ENCODE data around the gene CALD1. TPM values are rescaled to one million over a fixed set of nuclear protein-coding genes. Genes with fewer than 3 reads are reported as not detected.
A peak's percentile ranks its signal among the peaks of the same experiment; 100 is the strongest.

The CALD1 gene
- total RNA-seq, 1 donor from 2014 or later = 122 TPM

DNA sequence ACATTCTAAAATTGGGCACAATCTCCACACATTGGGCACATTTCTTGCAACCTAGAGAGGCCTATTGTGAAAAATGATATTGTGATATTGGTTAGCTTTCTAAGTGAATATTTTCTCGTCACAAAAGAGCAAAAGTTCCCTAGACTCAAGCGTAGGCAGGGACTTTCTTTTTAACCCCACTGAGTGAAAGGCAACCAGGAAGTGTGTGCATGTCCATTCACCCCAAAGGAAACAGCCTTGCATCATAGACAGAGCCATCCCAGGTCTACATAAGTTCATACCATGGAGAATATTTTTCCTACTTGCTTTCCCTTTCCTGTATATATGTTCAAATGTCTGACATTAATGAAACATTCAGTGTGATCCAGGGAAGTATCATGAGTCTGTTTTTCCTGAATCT is 122.6 kb downstream of the CALD1 start:
- Histone ChIP-seq H3K36me3 (no peaks in the 10 kb centered on the region), H3K27me3 (ENCODE audit: low read depth) (no peaks in the 10 kb centered on the region), H3K9me3 (replicated peaks) (no peaks in the 10 kb centered on the region), H3K4me3 (no peak overlapping the region), H3K27ac (replicated peaks) (peak overlapping the region; percentile 41), H3K4me1 (peaks cover 96% of the 10 kb centered on the region)
- DNase-seq = no peak
- intact Hi-C loops (cut with micrococcal nuclease) = no loop called here
- TF ChIP-seq, protein P1, sequence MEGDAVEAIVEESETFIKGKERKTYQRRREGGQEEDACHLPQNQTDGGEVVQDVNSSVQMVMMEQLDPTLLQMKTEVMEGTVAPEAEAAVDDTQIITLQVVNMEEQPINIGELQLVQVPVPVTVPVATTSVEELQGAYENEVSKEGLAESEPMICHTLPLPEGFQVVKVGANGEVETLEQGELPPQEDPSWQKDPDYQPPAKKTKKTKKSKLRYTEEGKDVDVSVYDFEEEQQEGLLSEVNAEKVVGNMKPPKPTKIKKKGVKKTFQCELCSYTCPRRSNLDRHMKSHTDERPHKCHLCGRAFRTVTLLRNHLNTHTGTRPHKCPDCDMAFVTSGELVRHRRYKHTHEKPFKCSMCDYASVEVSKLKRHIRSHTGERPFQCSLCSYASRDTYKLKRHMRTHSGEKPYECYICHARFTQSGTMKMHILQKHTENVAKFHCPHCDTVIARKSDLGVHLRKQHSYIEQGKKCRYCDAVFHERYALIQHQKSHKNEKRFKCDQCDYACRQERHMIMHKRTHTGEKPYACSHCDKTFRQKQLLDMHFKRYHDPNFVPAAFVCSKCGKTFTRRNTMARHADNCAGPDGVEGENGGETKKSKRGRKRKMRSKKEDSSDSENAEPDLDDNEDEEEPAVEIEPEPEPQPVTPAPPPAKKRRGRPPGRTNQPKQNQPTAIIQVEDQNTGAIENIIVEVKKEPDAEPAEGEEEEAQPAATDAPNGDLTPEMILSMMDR (IDR thresholded peaks at IDR 0.05; ENCODE audit: borderline replicate concordance) = no peak

DNA sequence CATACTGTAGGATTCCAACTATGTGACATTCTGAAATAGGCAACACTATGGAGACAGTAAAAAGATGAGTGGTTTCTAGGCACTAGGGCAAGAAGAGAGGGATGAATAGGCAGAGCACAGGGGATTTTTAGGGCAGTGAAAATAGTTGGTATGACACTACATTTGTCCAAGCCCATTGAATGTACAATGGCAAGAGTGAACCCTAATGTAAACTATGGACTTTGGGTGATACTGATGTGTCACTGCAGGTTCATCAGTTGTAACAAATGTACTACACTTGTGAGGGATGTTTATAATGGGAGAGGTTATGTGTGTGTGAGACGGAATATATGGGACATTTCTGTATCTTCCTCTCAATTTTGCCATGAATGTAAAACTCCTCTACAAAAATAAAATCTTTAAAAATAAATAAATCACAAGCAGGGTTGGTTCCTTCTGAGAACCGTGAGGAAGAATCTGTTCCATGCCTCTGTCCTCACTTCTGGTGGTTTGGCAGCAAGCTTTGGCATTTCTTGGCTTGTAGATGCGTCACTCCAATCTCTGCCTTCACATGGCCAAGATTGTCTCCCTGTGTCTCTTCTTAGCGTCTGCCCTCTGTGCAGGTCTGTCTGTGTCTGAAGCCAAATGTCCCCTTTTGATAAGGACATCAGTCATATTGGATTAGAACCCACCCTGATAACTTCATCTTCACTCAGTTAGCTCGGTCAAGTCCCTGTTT is 123.8 kb downstream of the CALD1 start:
- DNase-seq = no peak
- H3K36me3 ChIP-seq = no peaks in the 10 kb centered on the region
- TF ChIP-seq, protein P1 (IDR thresholded peaks at IDR 0.05; ENCODE audit: borderline replicate concordance) = no peak
- peak overlapping the region; percentile 57 for H3K27ac ChIP-seq (replicated peaks)
- H3K27me3 ChIP-seq (ENCODE audit: low read depth) = no peaks in the 10 kb centered on the region
- H3K9me3 ChIP-seq (replicated peaks) = no peaks in the 10 kb centered on the region
- peaks cover 100% of the 10 kb centered on the region for H3K4me1 ChIP-seq
- intact Hi-C loops (cut with micrococcal nuclease) = no loop called here
- no peak overlapping the region for H3K4me3 ChIP-seq

DNA sequence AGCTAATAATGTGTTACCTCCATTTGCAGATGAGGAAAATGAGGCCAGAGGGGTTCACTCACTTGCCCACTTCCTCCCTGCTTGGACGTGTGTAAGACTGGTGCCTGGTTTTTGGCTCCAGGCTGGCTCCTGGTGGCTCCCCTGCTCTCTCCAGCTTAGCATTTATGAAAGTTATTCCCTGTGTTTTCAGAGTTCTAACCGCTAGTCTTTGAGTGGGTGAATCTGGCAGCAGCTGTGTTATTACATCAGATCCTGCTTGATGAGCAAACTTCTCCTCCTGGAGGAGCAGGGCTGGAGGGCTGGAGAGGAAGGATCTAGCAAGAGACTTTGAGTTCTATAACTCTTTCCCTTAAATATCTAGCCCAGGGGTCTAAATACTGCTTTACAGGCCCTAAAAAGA is 125.9 kb downstream of the CALD1 start:
- H3K27ac ChIP-seq (replicated peaks) = peak overlapping the region; percentile 57
- H3K9me3 ChIP-seq (replicated peaks) = no peaks in the 10 kb centered on the region
- intact Hi-C loops (cut with micrococcal nuclease) = no loop called here
- H3K27me3 ChIP-seq (ENCODE audit: low read depth) = no peaks in the 10 kb centered on the region
- peaks cover 95% of the 10 kb centered on the region for H3K4me1 ChIP-seq
- no peaks in the 10 kb centered on the region for H3K36me3 ChIP-seq
- TF ChIP-seq, protein P1 (IDR thresholded peaks at IDR 0.05; ENCODE audit: borderline replicate concordance) = no peak
- no peak overlapping the region for H3K4me3 ChIP-seq
- peak; percentile 31 for DNase-seq

DNA sequence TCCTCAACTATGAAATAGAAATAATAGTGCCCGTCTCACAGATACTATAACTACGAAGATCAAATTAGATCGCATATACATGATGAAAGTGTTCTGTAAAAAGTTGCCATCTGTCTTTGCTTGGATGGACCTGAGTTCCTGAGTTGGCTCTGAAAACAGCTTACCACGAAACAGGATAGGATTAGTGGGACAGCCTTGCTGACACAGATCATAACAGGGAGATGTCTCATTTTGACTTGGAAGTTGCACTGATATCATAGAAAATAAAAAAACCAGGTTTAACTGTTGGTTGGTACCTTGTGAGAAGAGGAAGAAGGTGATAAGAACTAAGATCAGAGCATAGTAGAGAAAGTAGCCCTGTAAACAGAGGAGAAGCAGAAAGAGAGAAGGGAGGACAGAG is 127.6 kb downstream of the CALD1 start:
- DNase-seq = no peak
- no peaks in the 10 kb centered on the region for H3K9me3 ChIP-seq (replicated peaks)
- no peaks in the 10 kb centered on the region for H3K36me3 ChIP-seq
- H3K27me3 ChIP-seq (ENCODE audit: low read depth) = no peaks in the 10 kb centered on the region
- intact Hi-C loops (cut with micrococcal nuclease) = no loop called here
- no peak overlapping the region for H3K4me3 ChIP-seq
- H3K4me1 ChIP-seq = peaks cover 95% of the 10 kb centered on the region
- peak overlapping the region; percentile 47 for H3K27ac ChIP-seq (replicated peaks)
- TF ChIP-seq, protein P1 (IDR thresholded peaks at IDR 0.05; ENCODE audit: borderline replicate concordance) = no peak

DNA sequence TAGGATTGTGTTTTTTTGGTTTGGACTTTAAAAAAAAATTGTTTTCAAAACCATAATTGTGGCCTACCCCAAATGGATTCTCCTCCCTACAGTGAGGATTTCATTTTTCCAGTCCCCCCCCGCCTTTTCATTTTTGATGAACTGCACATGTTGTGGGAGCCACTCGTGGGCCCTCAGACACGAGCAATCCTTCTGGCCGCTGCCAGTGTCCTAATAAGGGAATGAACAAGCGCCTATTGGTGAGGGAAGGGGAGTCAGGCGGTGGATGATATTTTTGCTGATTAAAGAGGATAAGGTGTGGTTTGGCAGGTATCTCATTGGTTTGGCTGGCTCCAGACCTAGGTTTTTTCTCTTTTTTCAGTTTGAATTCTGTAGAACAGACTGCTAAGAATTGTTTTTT is 128.2 kb downstream of the CALD1 start:
- Histone ChIP-seq H3K4me1 (peaks cover 93% of the 10 kb centered on the region), H3K36me3 (no peaks in the 10 kb centered on the region), H3K4me3 (no peak overlapping the region), H3K27ac (replicated peaks) (peak overlapping the region; percentile 47), H3K9me3 (replicated peaks) (no peaks in the 10 kb centered on the region), H3K27me3 (ENCODE audit: low read depth) (no peaks in the 10 kb centered on the region)
- DNase-seq = no peak
- intact Hi-C loops (cut with micrococcal nuclease) = no loop called here
- TF ChIP-seq, protein P1 (IDR thresholded peaks at IDR 0.05; ENCODE audit: borderline replicate concordance) = no peak

Measured in left ventricle myocardium inferior (tissue), 1 donor.